ENCODE results near the gene AP2A2. TPM values are rescaled to one million over a fixed set of nuclear protein-coding genes. Genes with fewer than 3 reads are reported as not detected.

Gene AP2A2
- total RNA-seq, 2 experiments from 2014 or later, result 45.9 to 46.6 TPM

DNA sequence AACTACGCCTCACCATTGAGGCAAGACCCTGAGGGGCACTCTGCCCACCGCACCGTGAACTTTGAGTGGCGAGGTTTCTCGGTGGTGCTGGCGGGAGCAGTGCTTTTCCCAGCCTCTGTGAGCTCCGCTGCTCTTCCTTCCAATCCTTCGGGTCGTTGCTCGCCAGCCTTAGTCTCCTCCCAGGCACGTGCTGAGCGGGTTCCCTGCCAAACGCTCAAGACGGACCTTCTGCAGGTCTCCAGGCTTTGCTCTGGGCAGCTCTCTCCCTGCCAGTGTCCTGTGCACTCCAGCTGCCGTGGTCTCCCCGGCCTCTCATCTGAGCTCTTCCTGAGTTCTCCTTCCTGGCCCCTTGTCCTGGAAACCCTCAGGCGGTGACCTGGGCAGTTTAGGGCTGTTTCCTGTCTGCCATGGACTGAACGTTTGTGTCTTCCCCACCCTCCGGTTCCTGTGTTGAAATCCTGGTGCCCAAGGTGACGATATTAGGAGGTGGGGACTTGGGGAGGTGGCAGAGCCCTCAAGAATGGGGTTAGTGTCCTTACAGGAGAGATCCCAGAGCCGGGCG, 122.0 kb downstream of the AP2A2 start:
- Histone ChIP-seq H3K36me3 (ENCODE audit: insufficient read depth, low read length) (no peaks in the 10 kb centered on the region), H3K4me1 (ENCODE audit: insufficient read depth, low read length) (peaks cover 10% of the 10 kb centered on the region), H3K9me3 (ENCODE audit: control insufficient read depth in 1 of 2, insufficient read depth in 1 of 2, low read length in 2 of 2) (peaks cover 0 to 7% of the 10 kb centered on the region in 2 experiments), H3K27ac (ENCODE audit: low read depth in 1 of 2, low read length in 2 of 2) (no peak overlapping the region), H3K4me3 (ENCODE audit: low read length) (no peak overlapping the region), H3K27me3 (ENCODE audit: control insufficient read depth in 1 of 2, insufficient read depth in 2 of 2, low read length in 2 of 2) (peaks cover 5 to 9% of the 10 kb centered on the region in 2 experiments)
- H3K4me3 Mint-ChIP-seq, result no peak overlapping the region
- H3K27me3 Mint-ChIP-seq, result peaks cover 5% of the 10 kb centered on the region
- no peak for ATAC-seq (ENCODE audit: poor library complexity)
- H3K4me1 Mint-ChIP-seq (ENCODE audit: low read depth), result no peaks in the 10 kb centered on the region
- intact Hi-C loops (cut with DNase I, micrococcal nuclease), result no loop called here
- TF ChIP-seq CTCF (IDR thresholded peaks at IDR 0.05), result no peak
- no peak for DNase-seq
- POLR2A ChIA-PET, result no interaction called here
- H3K9me3 Mint-ChIP-seq, result no peaks in the 10 kb centered on the region
- H3K27ac Mint-ChIP-seq, result no peak overlapping the region
- H3K36me3 Mint-ChIP-seq (ENCODE audit: low read depth), result no peaks in the 10 kb centered on the region
- CTCF ChIA-PET, result no interaction called here

GRCh38 chr11:1048375-1049070, 122.9 kb downstream of the AP2A2 start:
- no peak overlapping the region for H3K27ac Mint-ChIP-seq
- CTCF ChIA-PET, result no interaction called here
- intact Hi-C loops (cut with DNase I, micrococcal nuclease), result no loop called here

GRCh38 chr11:1049071-1049405, 123.4 kb downstream of the AP2A2 start:
- ChIA-PET CTCF (no interaction called here), POLR2A (no interaction called here)
- H3K27ac ChIP-seq (ENCODE audit: low read depth in 1 of 2, low read length in 2 of 2), result no peak overlapping the region
- DNase-seq (no peak), ATAC-seq (ENCODE audit: poor library complexity) (no peak)
- intact Hi-C loops (cut with DNase I, micrococcal nuclease), result no loop called here
- no peak for TF ChIP-seq CTCF (IDR thresholded peaks at IDR 0.05)
- Mint-ChIP-seq H3K4me1 (ENCODE audit: low read depth) (no peaks in the 10 kb centered on the region), H3K9me3 (no peaks in the 10 kb centered on the region), H3K4me3 (no peak overlapping the region), H3K27ac (no peak overlapping the region), H3K27me3 (peaks cover 5% of the 10 kb centered on the region), H3K36me3 (ENCODE audit: low read depth) (no peaks in the 10 kb centered on the region)
- peaks cover 5 to 9% of the 10 kb centered on the region in 2 experiments for H3K27me3 ChIP-seq (ENCODE audit: control insufficient read depth in 1 of 2, insufficient read depth in 2 of 2, low read length in 2 of 2)
- H3K4me1 ChIP-seq (ENCODE audit: insufficient read depth, low read length), result peaks cover 10% of the 10 kb centered on the region
- H3K9me3 ChIP-seq (ENCODE audit: control insufficient read depth in 1 of 2, insufficient read depth in 1 of 2, low read length in 2 of 2), result no peaks in the 10 kb centered on the region
- no peak overlapping the region for H3K4me3 ChIP-seq (ENCODE audit: low read length)
- H3K36me3 ChIP-seq (ENCODE audit: insufficient read depth, low read length), result no peaks in the 10 kb centered on the region

More at GRCh38 chr11:1048375-1049070, 122.9 kb downstream of the AP2A2 start:
- Histone ChIP-seq H3K9me3 (ENCODE audit: control insufficient read depth in 1 of 2, insufficient read depth in 1 of 2, low read length in 2 of 2) (peaks cover 0 to 2% of the 10 kb centered on the region in 2 experiments), H3K27ac (ENCODE audit: low read depth in 1 of 2, low read length in 2 of 2) (no peak overlapping the region), H3K36me3 (ENCODE audit: insufficient read depth, low read length) (no peaks in the 10 kb centered on the region), H3K4me3 (ENCODE audit: low read length) (no peak overlapping the region), H3K4me1 (ENCODE audit: insufficient read depth, low read length) (peaks cover 10% of the 10 kb centered on the region), H3K27me3 (ENCODE audit: control insufficient read depth in 1 of 2, insufficient read depth in 2 of 2, low read length in 2 of 2) (peaks cover 5 to 9% of the 10 kb centered on the region in 2 experiments)
- Mint-ChIP-seq H3K9me3 (no peaks in the 10 kb centered on the region), H3K27me3 (peaks cover 5% of the 10 kb centered on the region), H3K4me3 (no peak overlapping the region), H3K36me3 (ENCODE audit: low read depth) (no peaks in the 10 kb centered on the region), H3K4me1 (ENCODE audit: low read depth) (no peaks in the 10 kb centered on the region)
- no peak for DNase-seq
- POLR2A ChIA-PET, result no interaction called here
- TF ChIP-seq CTCF (IDR thresholded peaks at IDR 0.05), result no peak
- no peak for ATAC-seq (ENCODE audit: poor library complexity)

All from CD4-positive, alpha-beta T cell (primary cell).